Fibroblast of skin of right biceps (primary cell): ENCODE results near the gene NDFIP1.
"Not testable (repeated sequence)": the region's sequence is repeated elsewhere in the genome, so short reads cannot be mapped to it uniquely, and the experiment has no call there.

ENCODE experiments used
- DNase-seq: peaks from one replicate; pipeline ENCODE4 v3.0.0-alpha.2; 2013

Gene NDFIP1

DNA sequence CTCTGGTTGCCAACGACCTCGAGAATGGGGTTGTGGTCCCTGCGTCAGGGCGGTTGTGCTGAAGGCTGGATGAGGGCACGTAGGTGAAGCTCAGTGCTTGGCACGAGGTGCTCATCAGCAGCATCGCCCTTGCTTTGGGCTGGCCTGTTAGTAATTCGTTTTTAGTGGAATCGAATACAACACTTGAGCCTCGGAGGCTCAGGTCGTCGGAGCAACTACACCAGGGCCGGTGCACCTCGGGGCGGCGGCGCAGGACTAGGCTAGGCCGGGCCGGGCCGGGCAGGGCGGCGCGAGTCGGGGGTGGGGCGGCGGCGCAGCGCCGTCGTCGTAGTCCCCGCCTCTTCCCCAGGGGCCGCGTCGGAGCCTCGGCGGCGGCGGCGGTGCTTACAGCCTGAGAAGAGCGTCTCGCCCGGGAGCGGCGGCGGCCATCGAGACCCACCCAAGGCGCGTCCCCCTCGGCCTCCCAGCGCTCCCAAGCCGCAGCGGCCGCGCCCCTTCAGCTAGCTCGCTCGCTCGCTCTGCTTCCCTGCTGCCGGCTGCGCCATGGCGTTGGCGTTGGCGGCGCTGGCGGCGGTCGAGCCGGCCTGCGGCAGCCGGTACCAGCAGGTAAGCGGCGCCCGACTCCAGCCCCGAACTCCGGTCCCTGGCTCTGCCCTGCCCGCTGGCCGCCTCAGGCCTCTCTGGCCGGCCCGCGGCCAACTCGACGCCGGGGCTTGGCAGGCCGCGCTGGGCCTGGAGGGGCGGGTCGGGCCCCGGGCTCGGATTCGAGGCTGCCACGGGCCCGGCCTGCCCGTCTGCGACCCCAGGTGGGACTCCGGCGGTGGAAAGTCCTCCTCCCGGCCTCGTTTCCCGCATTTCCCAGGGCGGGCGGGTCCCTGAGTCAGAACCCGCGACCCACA is at the start of gene NDFIP1:
TSS of gene NDFIP1 (plus strand) at position 348 of the 899 bp plus-strand sequence. CDS start at position 544, 196 bp downstream.
- peak; percentile 82 for DNase-seq

DNA sequence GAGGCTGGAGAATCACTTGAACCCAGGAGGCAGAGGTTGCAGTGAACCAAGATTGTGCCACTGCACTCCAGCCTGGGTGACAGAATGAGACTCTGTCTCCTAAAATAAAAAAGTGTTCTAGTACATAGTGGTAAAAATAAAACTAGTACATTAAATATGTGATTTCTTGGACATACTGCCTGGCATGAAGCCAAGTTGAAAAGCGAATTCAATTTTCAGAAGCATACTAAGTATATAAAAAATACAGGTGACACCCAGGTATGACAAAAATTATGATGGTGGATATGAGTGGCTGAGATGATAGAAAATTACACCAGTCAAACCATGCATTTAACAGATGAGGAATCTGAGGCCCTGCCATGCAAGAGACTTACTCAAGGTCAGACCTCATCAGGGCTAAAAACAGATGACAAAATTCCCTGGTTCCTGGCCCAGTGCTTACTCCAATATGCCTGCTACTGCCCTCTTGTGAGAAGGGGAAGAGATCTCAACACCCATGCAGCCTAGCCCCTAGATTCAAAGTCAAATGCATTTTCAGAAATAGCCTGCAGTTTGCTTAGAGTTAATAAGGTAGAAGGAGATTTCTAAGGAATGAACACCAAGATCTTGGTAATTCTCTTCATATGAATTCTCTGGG is 49.2 kb upstream of the NDFIP1 start:
- peak; percentile 24 for DNase-seq

- DNase-seq, result no peak
Measured at GRCh38 chr5:142063376-142063775, 45.2 kb upstream of the NDFIP1 start.

GRCh38 chr5:142063878-142064331 is 44.7 kb upstream of the NDFIP1 start:
- peak; percentile 77 for DNase-seq

DNA sequence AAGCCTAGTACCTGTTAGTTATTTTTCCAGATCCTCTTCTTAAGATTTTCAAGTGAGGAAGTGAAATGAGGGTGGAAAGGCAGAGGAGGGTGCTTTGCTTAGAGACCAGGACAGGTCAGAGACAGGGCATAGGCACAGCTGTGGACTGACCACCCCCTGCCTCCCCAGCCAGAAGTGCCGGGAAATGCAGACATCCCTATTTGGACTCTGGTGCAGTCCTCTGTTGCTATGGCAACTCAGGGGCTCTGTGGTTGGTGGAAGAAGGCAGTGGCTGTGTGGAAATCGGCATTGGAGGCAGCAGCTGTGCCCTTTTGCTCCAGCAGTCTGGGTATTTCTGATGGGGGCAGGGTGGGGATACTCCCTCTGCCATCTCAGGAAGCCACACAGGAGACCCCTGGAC is 43.3 kb upstream of the NDFIP1 start:
- DNase-seq, result peak; percentile 26

DNA sequence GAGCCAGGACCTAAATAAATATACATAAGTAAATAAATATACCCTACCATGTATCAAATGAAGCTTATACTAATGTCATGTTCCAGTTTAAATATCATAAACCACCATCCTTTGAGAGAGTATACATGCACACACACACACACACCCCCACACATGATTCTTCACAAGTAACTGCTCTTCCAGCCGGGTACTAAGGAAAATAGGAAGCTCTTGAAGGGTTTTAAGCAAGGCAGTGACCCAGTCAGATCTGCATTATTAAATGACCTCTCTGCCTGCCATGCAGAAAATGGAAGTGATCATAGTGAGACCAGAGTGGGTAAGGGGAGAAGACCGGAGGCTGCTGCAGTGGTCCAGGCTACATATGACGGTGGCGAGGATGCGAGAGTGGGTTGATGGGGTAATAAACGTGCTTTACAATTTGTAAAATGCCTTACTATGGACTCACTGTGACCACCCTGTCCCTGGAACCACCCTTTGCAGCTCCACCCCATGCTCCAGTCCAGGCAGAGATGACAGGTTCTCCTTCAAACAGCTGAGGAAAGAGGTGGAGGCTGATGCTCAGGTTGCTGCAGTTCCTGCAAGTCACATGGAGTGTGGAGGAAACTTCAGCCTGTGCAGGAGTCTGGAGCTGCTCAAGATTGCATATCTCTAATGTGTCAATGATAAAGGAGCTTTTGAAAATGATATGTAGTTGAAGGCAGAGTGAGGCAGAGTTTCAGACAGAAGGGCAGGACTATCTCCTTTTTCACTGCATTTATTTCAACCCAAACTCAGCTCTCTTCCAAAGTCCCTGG is 38.8 kb upstream of the NDFIP1 start:
- no peak for DNase-seq

DNA sequence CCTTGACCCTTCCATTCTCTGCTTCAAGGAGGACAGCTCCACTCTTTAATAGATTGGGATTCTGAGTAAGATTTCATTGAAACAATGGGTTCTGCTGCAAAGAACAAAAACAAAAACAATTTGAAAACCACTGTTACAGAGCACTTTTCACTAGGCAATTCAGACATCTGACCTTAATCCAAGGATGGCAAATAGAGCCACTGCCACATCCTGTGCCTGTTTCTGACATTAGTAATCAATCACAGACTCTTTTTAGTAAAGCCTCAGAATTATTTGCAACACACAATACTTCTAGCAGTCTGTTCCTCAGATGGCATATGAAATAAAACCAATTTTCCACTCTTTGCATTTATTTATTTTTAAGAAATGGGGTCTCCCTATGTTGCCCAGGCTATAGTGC is 37.8 kb upstream of the NDFIP1 start:
- no peak for DNase-seq

DNA sequence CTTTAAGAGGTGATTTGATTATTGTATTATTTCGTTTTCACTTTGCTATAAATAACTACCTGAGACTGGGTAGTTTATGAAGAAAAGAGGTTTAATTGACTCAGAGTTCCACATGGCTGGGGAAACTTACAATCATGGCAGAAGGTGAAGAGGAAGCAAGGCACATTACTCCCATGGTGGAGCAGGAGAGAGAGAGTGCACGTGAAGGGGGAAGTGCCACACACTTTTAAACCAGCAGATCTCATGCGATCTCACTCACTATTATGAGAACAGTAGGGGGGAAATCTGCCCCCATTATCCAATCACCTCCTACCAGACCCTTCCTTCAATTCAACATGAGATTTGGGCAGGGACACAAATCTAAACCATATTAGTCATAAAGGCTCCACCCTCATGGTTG is 36.1 kb upstream of the NDFIP1 start:
- no peak for DNase-seq

DNA sequence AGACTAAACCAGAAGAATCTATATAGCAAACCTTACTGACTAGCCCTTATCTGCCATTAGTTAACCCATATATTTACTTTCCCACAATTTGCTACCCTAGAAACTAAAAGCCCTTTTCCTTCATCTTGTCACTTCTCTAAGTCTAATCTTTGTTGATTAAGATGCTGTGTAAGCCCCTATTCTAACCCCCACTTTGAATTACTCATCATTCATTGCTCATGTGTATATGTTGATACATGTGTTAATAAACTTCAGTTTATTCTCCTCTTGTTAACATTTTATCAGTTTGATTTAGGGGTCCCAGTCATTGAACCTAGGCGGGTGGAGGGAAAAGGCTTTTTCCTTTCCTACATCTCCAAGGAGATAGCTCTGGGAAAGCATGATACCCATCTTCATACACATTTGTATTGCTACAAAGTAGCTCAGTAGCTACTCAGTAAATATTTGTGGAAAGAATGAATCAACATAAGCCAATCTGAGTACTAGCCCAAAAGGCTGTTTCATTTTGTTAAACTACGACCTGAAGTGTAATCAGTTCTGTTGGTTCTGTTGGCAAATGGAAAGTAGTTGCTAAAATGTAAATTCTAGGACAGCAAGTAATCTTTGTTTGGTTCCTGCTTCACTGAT is 35.1 kb upstream of the NDFIP1 start:
- no peak for DNase-seq

DNA sequence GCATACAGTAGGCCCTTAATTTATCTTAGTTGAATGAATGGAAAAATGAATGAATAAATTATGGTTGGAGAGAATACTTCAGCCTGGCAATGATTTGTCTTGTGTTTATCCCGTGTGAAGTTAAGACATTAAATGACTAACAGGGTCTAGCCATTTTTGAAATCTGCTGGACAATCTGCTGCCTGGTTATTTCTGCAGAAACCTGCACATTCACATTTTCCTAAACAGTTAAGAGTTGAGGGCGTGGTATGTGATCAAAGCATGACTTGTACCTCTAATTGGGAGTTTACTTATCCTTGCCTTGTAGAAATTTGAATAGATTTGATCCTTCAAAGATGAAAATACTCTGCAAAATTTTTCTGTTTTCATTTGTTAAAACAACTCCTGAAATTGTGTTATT is 34.6 kb upstream of the NDFIP1 start:
- DNase-seq, result no peak

DNA sequence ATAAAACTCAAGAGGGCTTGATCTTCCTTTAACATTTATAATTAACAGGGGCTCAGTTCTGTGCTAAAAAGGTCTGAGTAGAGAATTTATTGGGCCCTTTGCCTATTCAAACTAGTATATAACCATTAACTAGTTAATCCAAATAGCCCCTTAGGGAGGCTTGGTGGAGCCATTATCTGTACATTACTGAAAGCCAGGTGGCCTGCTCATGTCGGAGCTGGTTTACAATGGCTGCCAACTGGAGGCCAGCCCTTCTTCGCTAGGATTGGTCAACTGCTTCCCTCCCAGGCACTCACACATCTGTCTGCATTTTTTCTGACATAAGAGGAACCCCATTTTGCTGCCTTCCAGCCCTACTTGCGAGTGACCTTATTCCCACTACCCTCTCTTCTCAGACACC is 30.4 kb upstream of the NDFIP1 start:
- no peak for DNase-seq

GRCh38 chr5:142078706-142079105 is 29.9 kb upstream of the NDFIP1 start:
- no peak for DNase-seq

DNA sequence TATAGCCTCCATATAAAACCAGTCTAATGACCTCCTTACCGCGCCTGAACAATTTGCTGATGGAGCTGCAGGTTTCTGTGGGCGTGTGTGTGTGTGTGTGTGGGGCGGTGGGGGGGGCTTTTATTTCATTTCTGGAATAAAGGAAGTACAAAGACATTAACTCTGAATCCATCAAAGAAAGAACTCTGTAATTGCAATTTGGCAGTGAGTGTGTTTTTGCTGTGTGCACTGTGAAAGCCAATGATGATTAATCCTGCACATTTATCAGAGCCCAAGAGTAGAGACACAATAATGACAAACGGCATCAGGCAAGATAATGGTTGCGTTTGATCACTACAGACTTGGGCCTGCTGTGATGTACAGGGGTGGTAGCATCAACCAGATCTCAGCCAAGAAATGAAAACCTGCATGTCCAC is 29.3 kb upstream of the NDFIP1 start:
- no peak for DNase-seq

GRCh38 chr5:142080248-142080647 is 28.3 kb upstream of the NDFIP1 start:
- no peak for DNase-seq

GRCh38 chr5:142082182-142082781 is 26.3 kb upstream of the NDFIP1 start:
- DNase-seq, result no peak

DNA sequence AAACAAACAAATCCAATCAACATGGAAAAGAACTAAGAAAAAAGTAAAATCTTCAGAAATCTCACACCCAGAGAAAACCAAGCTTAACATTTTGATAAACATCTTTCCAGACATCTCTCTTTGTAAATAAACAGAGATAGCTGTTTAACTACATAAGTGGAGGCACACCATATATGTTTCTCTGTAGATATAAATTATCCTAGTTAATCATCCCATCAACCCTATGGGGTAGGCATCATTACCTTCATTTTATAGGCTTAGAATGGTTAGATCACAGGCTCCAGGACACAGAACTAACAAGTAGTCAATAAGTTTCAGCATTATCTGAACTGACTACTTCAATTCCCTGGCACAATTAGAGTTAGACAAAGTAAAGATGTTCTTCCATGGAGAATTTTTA is 22.4 kb upstream of the NDFIP1 start:
- no peak for DNase-seq

DNA sequence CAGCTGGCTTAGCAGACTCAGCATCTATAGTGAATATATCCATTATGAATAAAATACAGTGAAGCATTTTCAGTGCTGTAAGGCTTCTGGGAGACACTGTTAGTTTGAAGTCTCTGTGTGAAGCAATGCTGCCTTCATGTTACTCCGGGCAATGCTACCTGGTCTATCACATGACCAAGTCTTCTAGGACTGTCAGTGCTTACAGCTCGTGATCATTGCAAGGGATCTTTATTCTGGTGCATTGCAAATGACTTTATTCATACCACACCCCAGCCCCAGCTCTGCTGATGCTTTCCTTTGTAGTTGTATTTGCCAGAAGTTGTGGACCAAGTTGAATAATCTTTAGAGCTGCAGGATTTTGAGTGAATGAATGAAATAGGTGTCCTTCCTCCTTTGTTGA is 21.9 kb upstream of the NDFIP1 start:
- no peak for DNase-seq

DNA sequence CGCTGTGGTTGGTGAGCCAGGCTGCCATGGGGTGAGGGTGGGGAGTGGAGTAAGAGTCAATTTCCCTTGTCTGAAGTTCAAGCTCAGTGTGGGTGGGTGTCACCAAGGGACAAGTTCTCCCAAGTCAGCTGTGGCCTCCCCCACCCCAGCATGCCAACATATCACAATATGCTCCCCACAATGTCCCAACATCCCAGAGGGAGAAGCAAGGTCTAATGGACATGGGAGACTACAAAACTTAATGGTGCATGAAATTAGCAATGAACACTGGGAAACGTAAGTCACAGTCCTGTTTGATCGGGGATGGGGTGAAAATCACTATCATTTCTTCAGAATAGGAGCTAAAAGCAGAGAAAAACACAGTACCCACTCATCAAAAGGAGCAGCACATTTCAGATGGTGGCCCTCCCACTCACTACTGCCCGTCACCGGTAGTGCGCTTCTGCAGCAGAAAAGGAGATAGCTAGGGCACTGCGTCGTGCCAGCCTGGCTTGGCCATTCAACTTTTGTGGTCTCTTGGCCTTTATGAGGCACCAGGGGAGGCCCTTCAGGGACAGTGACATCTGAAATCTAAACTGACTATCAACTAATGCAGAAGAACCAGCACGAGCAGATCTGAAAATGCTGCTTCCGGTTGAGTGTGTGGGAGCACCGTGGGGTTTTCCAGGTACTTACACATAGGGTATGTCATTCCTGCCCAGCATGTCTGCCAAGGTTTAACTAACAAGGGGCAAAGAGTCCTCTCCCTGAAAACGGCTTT is 20.5 kb upstream of the NDFIP1 start:
- DNase-seq, result no peak

DNA sequence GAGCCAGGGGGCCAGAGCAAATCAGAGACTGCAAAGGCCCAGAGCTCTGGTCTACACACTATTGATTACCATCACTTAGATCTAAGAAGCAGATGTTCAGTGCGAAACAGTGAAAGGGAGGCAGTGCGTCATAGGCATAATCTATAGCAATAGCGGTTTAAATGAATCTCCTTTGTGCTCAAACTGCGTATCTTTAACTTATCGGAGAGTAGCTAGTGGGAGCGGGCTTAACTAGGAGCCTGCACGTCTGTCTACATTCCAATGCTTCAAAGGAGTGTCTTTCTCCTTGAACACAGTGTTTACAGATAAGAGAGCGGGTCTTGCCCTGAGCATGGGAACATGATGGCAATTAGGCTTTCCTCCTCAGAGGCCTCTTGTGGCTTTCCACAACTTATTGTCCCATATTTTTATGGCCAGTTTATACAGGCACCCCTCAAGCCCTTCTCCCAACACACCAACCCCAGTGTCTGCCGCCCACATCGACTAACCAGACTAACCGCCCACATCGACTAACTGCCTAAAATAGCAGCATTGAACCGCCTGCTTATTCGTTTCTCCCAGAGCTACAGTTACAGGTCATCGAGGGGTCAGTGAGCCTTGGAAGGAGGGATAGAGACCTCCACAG is 19.6 kb upstream of the NDFIP1 start:
- DNase-seq, result not testable (repeated sequence)

GRCh38 chr5:142091012-142091411 is 17.6 kb upstream of the NDFIP1 start:
- no peak for DNase-seq

GRCh38 chr5:142091922-142092321 is 16.7 kb upstream of the NDFIP1 start:
- DNase-seq, result no peak
